ENCODE measurements around the gene KIF7.
"Not testable (repeated sequence)": the region's sequence is repeated elsewhere in the genome, so short reads cannot be mapped to it uniquely, and the experiment has no call there.

The KIF7 gene

DNA sequence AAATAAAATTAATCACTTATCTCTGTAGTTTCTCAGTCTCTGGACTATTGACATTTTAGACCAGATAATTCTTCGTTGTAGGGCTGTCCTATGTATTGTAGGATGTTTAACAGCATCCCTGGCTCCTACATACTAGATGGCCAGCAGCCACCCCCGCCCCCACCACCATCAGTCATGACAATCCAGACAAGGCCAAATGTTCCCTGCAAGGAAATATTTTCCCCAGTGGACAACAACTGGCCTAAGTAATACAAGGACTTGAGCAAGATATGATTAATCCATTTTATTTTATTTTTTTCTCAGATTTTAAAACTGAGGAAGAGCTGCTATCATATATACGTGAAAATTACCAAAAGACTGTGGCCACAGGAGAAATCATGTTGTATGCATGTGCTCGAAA, 56.2 kb downstream of the KIF7 start:
- DNase-seq = no peak

- DNase-seq = no peak
Measured at GRCh38 chr15:89593018-89593417, 62.2 kb downstream of the KIF7 start.

DNA sequence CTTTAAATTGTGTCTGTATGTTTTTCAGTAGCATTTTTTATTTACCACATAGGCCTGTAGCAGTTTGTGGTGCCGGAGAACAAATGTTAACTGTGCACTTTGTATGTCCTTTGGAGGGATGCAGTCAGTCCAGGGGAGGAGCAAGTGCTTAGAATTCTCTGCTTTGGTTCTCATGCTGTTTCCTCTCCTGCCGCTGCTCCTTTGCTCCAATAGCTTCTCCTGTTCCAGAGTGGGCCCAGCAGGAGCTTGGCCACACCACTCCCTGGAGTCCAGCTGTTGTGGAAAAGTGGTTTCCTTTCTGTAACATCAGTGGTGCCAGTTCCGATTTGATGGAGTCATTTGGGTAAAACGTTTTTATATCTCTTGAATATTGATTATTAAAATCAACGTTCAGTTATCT, 63.4 kb downstream of the KIF7 start:
- no peak for DNase-seq

- no peak for DNase-seq
Measured at GRCh38 chr15:89587955-89588354, 67.3 kb downstream of the KIF7 start.

DNA sequence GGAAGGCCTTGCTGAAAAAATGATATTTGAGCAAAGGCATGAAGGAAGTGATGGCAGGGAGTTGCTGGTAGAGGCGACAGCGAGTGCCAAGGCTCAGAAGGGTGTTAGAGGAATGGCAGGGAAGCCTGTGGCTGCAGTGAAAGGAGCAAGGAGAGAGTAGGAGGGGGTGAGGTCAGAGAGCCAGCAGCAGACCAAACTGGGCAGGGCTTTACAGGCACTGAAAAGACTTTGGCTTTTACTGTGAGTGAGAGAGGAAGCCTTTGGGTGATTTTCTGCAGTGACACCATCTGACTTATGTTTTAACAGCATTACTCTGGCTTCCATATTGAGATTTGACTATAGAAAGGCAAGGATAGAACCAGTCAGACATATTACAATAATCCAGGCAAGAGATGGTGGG, 68.6 kb downstream of the KIF7 start:
- no peak for DNase-seq

- DNase-seq = not testable (repeated sequence)
Measured at GRCh38 chr15:89580747-89581146, 74.5 kb downstream of the KIF7 start.

DNA sequence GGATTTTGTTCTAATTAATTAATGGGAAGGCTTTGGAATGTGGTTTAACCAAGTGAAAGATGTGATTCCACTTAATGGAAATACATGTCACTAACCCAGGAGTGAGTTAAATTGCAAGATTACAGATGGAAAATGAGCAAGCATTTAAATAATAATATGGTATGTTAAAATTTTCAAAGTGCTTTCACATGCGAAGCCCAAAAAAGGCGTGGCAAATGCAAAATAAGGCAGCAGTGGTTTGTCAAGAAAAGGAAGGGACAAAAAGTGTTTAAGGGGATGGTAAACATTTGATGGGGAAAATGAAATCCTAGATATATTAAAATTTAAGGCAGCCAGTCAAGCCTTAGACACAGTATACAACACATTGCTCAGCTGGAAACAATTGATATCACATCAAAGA, 77.1 kb downstream of the KIF7 start:
- DNase-seq = no peak
